ENCODE data around the gene TCHP.

Gene TCHP

DNA sequence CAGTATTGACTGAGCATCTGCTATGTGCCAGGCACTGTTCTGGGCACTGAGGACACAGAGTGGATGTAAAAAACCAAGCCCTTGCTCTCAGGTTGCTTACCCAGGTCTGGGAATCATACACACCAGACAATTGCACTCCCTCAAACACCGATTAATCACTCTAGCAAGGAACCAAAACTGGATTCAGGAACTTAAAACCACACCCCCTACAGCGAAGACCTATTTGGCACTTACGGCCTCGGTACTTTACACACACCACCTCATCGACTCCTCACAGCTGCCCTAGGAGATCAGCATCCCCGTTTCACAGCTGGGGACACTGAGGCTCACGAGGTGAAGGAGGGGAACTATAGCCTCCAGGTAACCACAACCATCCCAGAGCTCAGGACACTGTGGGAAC, 21.3 kb upstream of the TCHP start:
- Histone ChIP-seq H3K36me3 (ENCODE audit: insufficient read depth, low read length) (no peaks in the 10 kb centered on the region), H3K9me2 (replicated peaks; ENCODE audit: low read depth, low read length) (no peaks in the 10 kb centered on the region), H3K79me2 (ENCODE audit: insufficient read depth, low read length) (peaks cover 52% of the 10 kb centered on the region), H3K27me3 (ENCODE audit: insufficient read depth, low read length, poor library complexity, severe bottlenecking) (no peaks in the 10 kb centered on the region), H4K20me1 (ENCODE audit: insufficient read depth, low read length, poor library complexity, severe bottlenecking) (peaks cover 6% of the 10 kb centered on the region), H3K4me1 (ENCODE audit: insufficient read depth, low read length, poor library complexity, severe bottlenecking) (peaks cover 51% of the 10 kb centered on the region), H3K4me2 (ENCODE audit: low read depth, low read length, poor library complexity, severe bottlenecking) (peak overlapping the region; percentile 85), H3K9me3 (ENCODE audit: insufficient read depth, low read depth, low read length) (no peaks in the 10 kb centered on the region), H3K9ac (ENCODE audit: low read depth, low read length, poor library complexity, severe bottlenecking) (peak overlapping the region; percentile 82), H3F3A (ENCODE audit: low read depth) (no peaks in the 10 kb centered on the region), H2AFZ (ENCODE audit: low read length) (no peak overlapping the region), H3K4me3 (ENCODE audit: low read length, poor library complexity, severe bottlenecking) (peak overlapping the region; percentile 90)
- TF ChIP-seq, protein P1, sequence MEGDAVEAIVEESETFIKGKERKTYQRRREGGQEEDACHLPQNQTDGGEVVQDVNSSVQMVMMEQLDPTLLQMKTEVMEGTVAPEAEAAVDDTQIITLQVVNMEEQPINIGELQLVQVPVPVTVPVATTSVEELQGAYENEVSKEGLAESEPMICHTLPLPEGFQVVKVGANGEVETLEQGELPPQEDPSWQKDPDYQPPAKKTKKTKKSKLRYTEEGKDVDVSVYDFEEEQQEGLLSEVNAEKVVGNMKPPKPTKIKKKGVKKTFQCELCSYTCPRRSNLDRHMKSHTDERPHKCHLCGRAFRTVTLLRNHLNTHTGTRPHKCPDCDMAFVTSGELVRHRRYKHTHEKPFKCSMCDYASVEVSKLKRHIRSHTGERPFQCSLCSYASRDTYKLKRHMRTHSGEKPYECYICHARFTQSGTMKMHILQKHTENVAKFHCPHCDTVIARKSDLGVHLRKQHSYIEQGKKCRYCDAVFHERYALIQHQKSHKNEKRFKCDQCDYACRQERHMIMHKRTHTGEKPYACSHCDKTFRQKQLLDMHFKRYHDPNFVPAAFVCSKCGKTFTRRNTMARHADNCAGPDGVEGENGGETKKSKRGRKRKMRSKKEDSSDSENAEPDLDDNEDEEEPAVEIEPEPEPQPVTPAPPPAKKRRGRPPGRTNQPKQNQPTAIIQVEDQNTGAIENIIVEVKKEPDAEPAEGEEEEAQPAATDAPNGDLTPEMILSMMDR (conservative IDR thresholded peaks at IDR 0.05; ENCODE audit: low read length) = no peak
- no peak for TF ChIP-seq EZH2phosphoT487 (IDR thresholded peaks at IDR 0.05; ENCODE audit: borderline replicate concordance)

DNA sequence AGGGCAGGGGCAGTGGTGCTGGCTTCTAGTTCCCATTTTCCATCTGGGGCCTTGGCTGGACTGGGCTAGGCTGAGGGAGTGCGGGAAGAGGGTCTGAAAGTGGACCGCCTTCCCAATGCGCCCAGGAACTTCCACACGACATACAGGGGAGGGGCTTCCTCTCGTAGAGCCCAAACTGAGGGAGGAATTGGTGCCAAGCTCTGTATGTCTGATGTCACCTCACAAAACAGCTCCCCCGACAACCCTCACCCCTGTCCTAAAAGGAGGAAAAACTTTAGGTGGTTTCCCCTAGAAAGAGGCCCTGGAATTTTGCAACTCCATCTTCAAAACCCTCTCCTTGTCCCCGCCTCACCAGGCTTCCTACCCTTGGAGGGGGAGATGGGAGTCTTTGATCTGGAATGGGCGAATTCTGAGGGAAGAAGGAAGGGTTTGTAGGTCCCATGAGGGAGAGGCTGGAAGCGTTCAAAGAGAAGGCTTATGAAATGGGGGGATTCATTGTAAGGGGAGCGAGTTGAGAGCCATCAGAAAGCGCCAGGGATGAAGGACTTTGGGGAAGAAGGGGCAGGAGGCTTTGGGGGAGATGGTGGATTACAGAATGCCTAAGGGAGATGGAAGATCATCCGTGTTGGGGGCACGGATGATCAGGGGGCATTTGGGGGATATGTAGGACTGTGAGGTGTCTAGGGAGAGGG, 20.6 kb upstream of the TCHP start:
- Histone ChIP-seq H3K9ac (ENCODE audit: low read depth, low read length, poor library complexity, severe bottlenecking) (peak overlapping the region; percentile 82), H3F3A (ENCODE audit: low read depth) (no peaks in the 10 kb centered on the region), H3K4me3 (ENCODE audit: low read length, poor library complexity, severe bottlenecking) (peak overlapping the region; percentile 90), H3K9me2 (replicated peaks; ENCODE audit: low read depth, low read length) (no peaks in the 10 kb centered on the region), H3K36me3 (ENCODE audit: insufficient read depth, low read length) (no peaks in the 10 kb centered on the region), H4K20me1 (ENCODE audit: insufficient read depth, low read length, poor library complexity, severe bottlenecking) (peaks cover 6% of the 10 kb centered on the region), H2AFZ (ENCODE audit: low read length) (peak overlapping the region; percentile 85), H3K79me2 (ENCODE audit: insufficient read depth, low read length) (peaks cover 47% of the 10 kb centered on the region), H3K4me2 (ENCODE audit: low read depth, low read length, poor library complexity, severe bottlenecking) (peak overlapping the region; percentile 85), H3K9me3 (ENCODE audit: insufficient read depth, low read depth, low read length) (no peaks in the 10 kb centered on the region), H3K4me1 (ENCODE audit: insufficient read depth, low read length, poor library complexity, severe bottlenecking) (peaks cover 51% of the 10 kb centered on the region), H3K27me3 (ENCODE audit: insufficient read depth, low read length, poor library complexity, severe bottlenecking) (no peaks in the 10 kb centered on the region)
- no peak for TF ChIP-seq EZH2phosphoT487 (IDR thresholded peaks at IDR 0.05; ENCODE audit: borderline replicate concordance)
- TF ChIP-seq, protein P1 (conservative IDR thresholded peaks at IDR 0.05; ENCODE audit: low read length) = no peak

DNA sequence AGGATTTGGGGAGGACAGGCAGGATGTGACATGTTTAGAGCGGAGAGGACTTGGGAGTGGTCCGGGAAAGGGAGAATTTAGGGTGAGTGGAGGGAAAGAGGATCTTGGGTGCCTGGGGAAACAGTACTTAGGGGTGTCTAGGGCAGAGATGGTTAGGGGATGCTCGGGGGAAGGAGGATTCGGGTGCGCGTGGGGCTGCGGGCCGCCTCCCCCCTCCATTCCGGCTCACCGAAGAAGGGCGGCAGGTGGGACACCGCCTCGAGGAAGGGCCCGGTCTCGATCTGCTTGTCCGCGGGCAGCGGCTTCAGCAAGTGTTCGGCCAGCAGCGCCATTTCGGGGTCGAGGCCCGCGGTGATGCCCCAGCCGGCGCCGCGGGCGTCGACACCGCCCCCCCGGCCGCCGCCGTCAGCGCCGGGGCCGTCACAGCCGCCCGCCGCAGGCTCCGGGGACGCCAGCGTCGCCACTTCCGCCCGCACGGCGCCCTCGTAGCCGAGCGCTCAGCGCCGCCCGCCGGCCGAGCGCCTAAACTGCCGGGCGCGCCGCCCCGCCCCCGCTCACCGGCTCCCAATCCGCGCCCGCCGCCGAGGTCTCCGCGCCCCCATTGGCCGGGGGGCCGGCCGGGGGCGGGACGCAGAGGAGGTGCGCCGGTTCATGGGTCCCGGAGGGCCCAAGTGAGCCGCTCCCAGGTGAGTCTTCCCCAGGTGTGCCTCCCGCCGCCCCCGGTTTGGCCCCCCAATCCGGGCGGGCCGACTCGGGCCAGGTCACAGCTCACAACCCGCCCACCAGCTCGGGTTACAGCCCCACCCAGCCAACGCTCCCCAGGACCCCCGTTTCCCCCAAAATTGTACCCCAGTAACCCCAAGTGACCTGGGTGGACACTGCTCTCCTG, 19.8 kb upstream of the TCHP start, which contains the start of gene GLTP:
Gene GLTP, minus strand, starts transcription at position 499 of the 889 bp plus-strand sequence. Its CDS starts 167 bp downstream, at position 332.
- Histone ChIP-seq H3K36me3 (ENCODE audit: insufficient read depth, low read length) (no peaks in the 10 kb centered on the region), H3K9ac (ENCODE audit: low read depth, low read length, poor library complexity, severe bottlenecking) (peak within 1 kb of the TSS; percentile 82), H2AFZ (ENCODE audit: low read length) (peak within 1 kb of the TSS; percentile 97)

More for the DNA sequence above, 19.8 kb upstream of the TCHP start, which contains the start of gene GLTP:
- Histone ChIP-seq H3K4me1 (ENCODE audit: insufficient read depth, low read length, poor library complexity, severe bottlenecking) (peaks cover 47% of the 10 kb centered on the region), H3K4me3 (ENCODE audit: low read length, poor library complexity, severe bottlenecking) (peak within 1 kb of the TSS; percentile 90), H3K79me2 (ENCODE audit: insufficient read depth, low read length) (peaks cover 42% of the 10 kb centered on the region), H3F3A (ENCODE audit: low read depth) (no peaks in the 10 kb centered on the region), H3K27me3 (ENCODE audit: insufficient read depth, low read length, poor library complexity, severe bottlenecking) (no peaks in the 10 kb centered on the region), H4K20me1 (ENCODE audit: insufficient read depth, low read length, poor library complexity, severe bottlenecking) (peaks cover 6% of the 10 kb centered on the region), H3K9me3 (ENCODE audit: insufficient read depth, low read depth, low read length) (no peaks in the 10 kb centered on the region), H3K9me2 (replicated peaks; ENCODE audit: low read depth, low read length) (no peaks in the 10 kb centered on the region), H3K4me2 (ENCODE audit: low read depth, low read length, poor library complexity, severe bottlenecking) (peak within 1 kb of the TSS; percentile 96)
- TF ChIP-seq, protein P1 (conservative IDR thresholded peaks at IDR 0.05; ENCODE audit: low read length) = no peak; the same call in 1 of the 2 replicates
- TF ChIP-seq EZH2phosphoT487 (IDR thresholded peaks at IDR 0.05; ENCODE audit: borderline replicate concordance) = no peak
